Measurements from ENCODE around the gene GPRC5C.
"Not testable (repeated sequence)": the region's sequence is repeated elsewhere in the genome, so short reads cannot be mapped to it uniquely, and the experiment has no call there.

GPRC5C gene

DNA sequence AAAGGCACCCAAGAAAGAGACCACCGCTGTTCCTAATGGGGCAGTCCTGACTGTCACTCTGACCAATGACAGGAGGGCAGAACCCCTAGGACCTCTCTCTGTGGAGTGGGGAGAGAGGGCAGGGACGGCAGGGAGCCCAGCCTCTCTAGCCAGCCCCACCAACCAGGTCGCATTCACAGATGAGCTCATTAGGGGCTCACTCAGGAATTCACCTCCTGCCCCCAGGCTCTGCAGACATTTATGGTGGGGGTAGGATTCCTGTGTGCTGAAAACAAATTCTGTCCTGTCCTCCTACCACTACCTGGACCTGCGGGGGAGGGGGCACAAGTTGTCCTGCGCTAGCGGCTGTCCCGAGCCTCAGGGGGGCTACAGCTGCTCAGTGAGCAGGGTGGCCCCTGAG is 27.7 kb upstream of the GPRC5C start:
- TF ChIP-seq GABPA (IDR thresholded peaks at IDR 0.05; ENCODE audit: low read depth) = no peak
- TF ChIP-seq SPI1 (IDR thresholded peaks at IDR 0.05; ENCODE audit: borderline replicate concordance, low read depth) = no peak
- TF ChIP-seq, protein P1, sequence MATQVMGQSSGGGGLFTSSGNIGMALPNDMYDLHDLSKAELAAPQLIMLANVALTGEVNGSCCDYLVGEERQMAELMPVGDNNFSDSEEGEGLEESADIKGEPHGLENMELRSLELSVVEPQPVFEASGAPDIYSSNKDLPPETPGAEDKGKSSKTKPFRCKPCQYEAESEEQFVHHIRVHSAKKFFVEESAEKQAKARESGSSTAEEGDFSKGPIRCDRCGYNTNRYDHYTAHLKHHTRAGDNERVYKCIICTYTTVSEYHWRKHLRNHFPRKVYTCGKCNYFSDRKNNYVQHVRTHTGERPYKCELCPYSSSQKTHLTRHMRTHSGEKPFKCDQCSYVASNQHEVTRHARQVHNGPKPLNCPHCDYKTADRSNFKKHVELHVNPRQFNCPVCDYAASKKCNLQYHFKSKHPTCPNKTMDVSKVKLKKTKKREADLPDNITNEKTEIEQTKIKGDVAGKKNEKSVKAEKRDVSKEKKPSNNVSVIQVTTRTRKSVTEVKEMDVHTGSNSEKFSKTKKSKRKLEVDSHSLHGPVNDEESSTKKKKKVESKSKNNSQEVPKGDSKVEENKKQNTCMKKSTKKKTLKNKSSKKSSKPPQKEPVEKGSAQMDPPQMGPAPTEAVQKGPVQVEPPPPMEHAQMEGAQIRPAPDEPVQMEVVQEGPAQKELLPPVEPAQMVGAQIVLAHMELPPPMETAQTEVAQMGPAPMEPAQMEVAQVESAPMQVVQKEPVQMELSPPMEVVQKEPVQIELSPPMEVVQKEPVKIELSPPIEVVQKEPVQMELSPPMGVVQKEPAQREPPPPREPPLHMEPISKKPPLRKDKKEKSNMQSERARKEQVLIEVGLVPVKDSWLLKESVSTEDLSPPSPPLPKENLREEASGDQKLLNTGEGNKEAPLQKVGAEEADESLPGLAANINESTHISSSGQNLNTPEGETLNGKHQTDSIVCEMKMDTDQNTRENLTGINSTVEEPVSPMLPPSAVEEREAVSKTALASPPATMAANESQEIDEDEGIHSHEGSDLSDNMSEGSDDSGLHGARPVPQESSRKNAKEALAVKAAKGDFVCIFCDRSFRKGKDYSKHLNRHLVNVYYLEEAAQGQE (IDR thresholded peaks at IDR 0.05; ENCODE audit: insufficient replicate concordance, low read depth) = no peak
- no peak for TF ChIP-seq POLR2AphosphoS5 (IDR thresholded peaks at IDR 0.05; ENCODE audit: low read depth)
- TF ChIP-seq, protein P2, sequence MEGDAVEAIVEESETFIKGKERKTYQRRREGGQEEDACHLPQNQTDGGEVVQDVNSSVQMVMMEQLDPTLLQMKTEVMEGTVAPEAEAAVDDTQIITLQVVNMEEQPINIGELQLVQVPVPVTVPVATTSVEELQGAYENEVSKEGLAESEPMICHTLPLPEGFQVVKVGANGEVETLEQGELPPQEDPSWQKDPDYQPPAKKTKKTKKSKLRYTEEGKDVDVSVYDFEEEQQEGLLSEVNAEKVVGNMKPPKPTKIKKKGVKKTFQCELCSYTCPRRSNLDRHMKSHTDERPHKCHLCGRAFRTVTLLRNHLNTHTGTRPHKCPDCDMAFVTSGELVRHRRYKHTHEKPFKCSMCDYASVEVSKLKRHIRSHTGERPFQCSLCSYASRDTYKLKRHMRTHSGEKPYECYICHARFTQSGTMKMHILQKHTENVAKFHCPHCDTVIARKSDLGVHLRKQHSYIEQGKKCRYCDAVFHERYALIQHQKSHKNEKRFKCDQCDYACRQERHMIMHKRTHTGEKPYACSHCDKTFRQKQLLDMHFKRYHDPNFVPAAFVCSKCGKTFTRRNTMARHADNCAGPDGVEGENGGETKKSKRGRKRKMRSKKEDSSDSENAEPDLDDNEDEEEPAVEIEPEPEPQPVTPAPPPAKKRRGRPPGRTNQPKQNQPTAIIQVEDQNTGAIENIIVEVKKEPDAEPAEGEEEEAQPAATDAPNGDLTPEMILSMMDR (IDR thresholded peaks at IDR 0.05; ENCODE audit: insufficient read depth, low read length) = no peak
- DNase-seq (ENCODE audit: low read depth in 1 of 2, low spot score in 1 of 2) = no peak
- H3K27ac ChIP-seq (replicated peaks) = no peak overlapping the region

DNA sequence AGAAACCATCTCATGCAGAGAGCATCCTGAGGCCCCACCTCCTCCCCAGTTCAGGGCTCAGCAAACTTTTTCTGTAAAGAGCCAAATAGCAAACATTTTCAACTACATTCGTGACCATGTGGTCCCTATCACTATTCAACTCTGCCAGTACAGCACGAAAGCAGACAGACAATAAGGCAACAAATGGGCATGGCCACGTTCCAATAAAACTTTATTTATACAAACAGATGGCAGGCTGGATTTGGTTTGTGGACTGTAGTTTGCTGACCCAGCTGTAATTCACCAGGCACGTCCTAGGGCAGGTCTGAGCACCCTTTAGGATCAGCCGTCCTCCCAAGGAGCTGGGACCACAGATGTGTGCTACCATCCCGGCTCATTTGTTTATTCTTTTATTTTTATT is 27.1 kb upstream of the GPRC5C start:
- no peak overlapping the region for H3K27ac ChIP-seq (replicated peaks)
- H3K27me3 ChIP-seq (ENCODE audit: insufficient read depth, poor library complexity, severe bottlenecking) = no peaks in the 10 kb centered on the region
- no peak for DNase-seq (ENCODE audit: low read depth in 1 of 2, low spot score in 1 of 2)
- no peak overlapping the region for H3K4me3 ChIP-seq (replicated peaks; ENCODE audit: insufficient read depth, low read length)
- TF ChIP-seq, protein P2 (IDR thresholded peaks at IDR 0.05; ENCODE audit: insufficient read depth, low read length) = no peak
- no peak for TF ChIP-seq POLR2AphosphoS5 (IDR thresholded peaks at IDR 0.05; ENCODE audit: low read depth)
- no peak for TF ChIP-seq GABPA (IDR thresholded peaks at IDR 0.05; ENCODE audit: low read depth)
- TF ChIP-seq, protein P1 (IDR thresholded peaks at IDR 0.05; ENCODE audit: insufficient replicate concordance, low read depth) = no peak
- no peak for TF ChIP-seq SPI1 (IDR thresholded peaks at IDR 0.05; ENCODE audit: borderline replicate concordance, low read depth)

More for the DNA sequence above, 27.7 kb upstream of the GPRC5C start:
- no peaks in the 10 kb centered on the region for H3K27me3 ChIP-seq (ENCODE audit: insufficient read depth, poor library complexity, severe bottlenecking)
- no peak overlapping the region for H3K4me3 ChIP-seq (replicated peaks; ENCODE audit: insufficient read depth, low read length)

DNA sequence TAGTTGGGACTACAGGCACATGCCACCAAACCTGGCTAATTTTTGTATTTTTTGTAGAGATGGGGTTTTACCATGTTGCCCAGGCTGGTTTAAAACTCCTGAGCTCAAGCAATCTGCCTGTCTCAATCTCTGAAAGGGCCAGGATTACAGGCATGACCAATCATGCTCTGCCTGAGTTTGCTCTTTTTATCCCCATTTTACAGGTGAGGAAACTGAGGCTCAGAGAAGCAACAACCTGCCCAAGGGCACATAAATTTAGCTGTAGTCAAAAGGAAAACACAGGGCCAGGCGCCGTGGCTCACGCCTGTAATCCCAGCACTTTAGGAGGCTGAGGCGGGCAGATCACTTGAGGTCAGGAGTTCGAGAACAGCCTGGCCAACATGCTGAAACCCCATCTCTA is 26.6 kb upstream of the GPRC5C start:
- not testable (repeated sequence) for DNase-seq (ENCODE audit: low read depth in 1 of 2, low spot score in 1 of 2); H3K4me3 ChIP-seq (replicated peaks; ENCODE audit: insufficient read depth, low read length); H3K27ac ChIP-seq (replicated peaks); H3K27me3 ChIP-seq (ENCODE audit: insufficient read depth, poor library complexity, severe bottlenecking)

DNA sequence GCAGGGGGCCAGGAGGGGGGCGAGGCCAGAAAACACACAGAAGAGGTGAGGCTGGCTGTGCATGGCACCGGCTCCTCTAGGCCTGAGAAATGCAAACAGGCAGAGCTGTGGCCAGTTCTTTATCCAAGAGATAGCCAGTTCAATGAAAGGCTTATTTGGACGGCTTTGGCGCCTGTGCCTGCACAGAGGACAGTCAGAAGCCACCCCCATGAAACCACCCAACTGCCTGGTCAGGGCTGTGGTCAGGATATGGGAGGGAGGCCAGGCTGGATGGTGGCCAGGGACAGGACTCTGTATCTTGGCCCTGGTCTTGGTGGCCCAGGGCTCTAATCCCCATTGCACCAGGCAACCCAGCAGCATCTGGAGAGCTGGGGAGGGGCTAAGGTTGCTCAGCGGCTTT is 24.5 kb upstream of the GPRC5C start:
- no peak for DNase-seq (ENCODE audit: low read depth in 1 of 2, low spot score in 1 of 2)
- TF ChIP-seq SPI1 (IDR thresholded peaks at IDR 0.05; ENCODE audit: borderline replicate concordance, low read depth) (no peak), POLR2AphosphoS5 (IDR thresholded peaks at IDR 0.05; ENCODE audit: low read depth) (no peak), GABPA (IDR thresholded peaks at IDR 0.05; ENCODE audit: low read depth) (no peak)
- TF ChIP-seq, protein P1 (IDR thresholded peaks at IDR 0.05; ENCODE audit: insufficient replicate concordance, low read depth) = no peak
- TF ChIP-seq, protein P2 (IDR thresholded peaks at IDR 0.05; ENCODE audit: insufficient read depth, low read length) = no peak
- no peak overlapping the region for H3K4me3 ChIP-seq (replicated peaks; ENCODE audit: insufficient read depth, low read length)
- no peak overlapping the region for H3K27ac ChIP-seq (replicated peaks)
- no peaks in the 10 kb centered on the region for H3K27me3 ChIP-seq (ENCODE audit: insufficient read depth, poor library complexity, severe bottlenecking)
